ENCODE results near the gene TMEM14C. TPM values are rescaled to one million over a fixed set of nuclear protein-coding genes. Genes with fewer than 3 reads are reported as not detected.
A peak's percentile ranks its signal among the peaks of the same experiment; 100 is the strongest.

Gene TMEM14C
- total RNA-seq (2014; rRNA removed; shearing (Covaris generic)), result 121 and 127 TPM in 2 replicates
- polyA plus RNA-seq (2014; cell fraction: nucleus; rRNA removed), result 95.9 and 114 TPM in 2 replicates

- peak; percentile 89 for DNase-seq (ENCODE audit: extremely low read depth, low read depth)
Measured at GRCh38 chr6:10722820-10723566, at the start of gene TMEM14C. Gene TMEM14C, plus strand, starts transcription at chr6:10723070. Its CDS starts 1,544 bp downstream, at chr6:10724614.

GRCh38 chr6:10676403-10676802 lies 46.5 kb upstream of the TMEM14C start:
- DNase-seq (ENCODE audit: extremely low read depth, low read depth), result no peak

- no peak for DNase-seq (ENCODE audit: extremely low read depth, low read depth)
Measured at GRCh38 chr6:10678456-10678855, 44.4 kb upstream of the TMEM14C start.

GRCh38 chr6:10681795-10682194 lies 41.1 kb upstream of the TMEM14C start:
- no peak for DNase-seq (ENCODE audit: extremely low read depth, low read depth)

GRCh38 chr6:10682355-10682988 lies 40.4 kb upstream of the TMEM14C start:
- no peak for DNase-seq (ENCODE audit: extremely low read depth, low read depth)

- no peak for DNase-seq (ENCODE audit: extremely low read depth, low read depth)
Measured at GRCh38 chr6:10684618-10685017, 38.3 kb upstream of the TMEM14C start.

- DNase-seq (ENCODE audit: extremely low read depth, low read depth), result no peak
Measured at GRCh38 chr6:10685092-10685915, 37.6 kb upstream of the TMEM14C start.

GRCh38 chr6:10686901-10687300 lies 36.0 kb upstream of the TMEM14C start:
- no peak for DNase-seq (ENCODE audit: extremely low read depth, low read depth)

- DNase-seq (ENCODE audit: extremely low read depth, low read depth), result no peak
Measured at GRCh38 chr6:10687582-10687981, 35.3 kb upstream of the TMEM14C start.

- no peak for DNase-seq (ENCODE audit: extremely low read depth, low read depth)
Measured at GRCh38 chr6:10690651-10691445, 32.0 kb upstream of the TMEM14C start.

- no peak for DNase-seq (ENCODE audit: extremely low read depth, low read depth)
Measured at GRCh38 chr6:10692965-10693538, 29.8 kb upstream of the TMEM14C start.

- peak; percentile 79 for DNase-seq (ENCODE audit: extremely low read depth, low read depth)
Measured at GRCh38 chr6:10694302-10695085, 28.4 kb upstream of the TMEM14C start, which contains the start of the genes C6orf52 and PAK1IP1. Gene C6orf52, minus strand, starts transcription at chr6:10694616. Its CDS starts 7,066 bp downstream, at chr6:10687550. Gene PAK1IP1, plus strand, starts transcription at chr6:10694972. Its CDS starts 14 bp downstream, at chr6:10694986.

- no peak for DNase-seq (ENCODE audit: extremely low read depth, low read depth)
Measured at GRCh38 chr6:10695086-10695657, 27.7 kb upstream of the TMEM14C start.

GRCh38 chr6:10696655-10697054 lies 26.2 kb upstream of the TMEM14C start:
- no peak for DNase-seq (ENCODE audit: extremely low read depth, low read depth)

GRCh38 chr6:10713962-10714361 lies 8.9 kb upstream of the TMEM14C start:
- DNase-seq (ENCODE audit: extremely low read depth, low read depth), result no peak

- DNase-seq (ENCODE audit: extremely low read depth, low read depth), result no peak
Measured at GRCh38 chr6:10719296-10719963, 3.4 kb upstream of the TMEM14C start.

GRCh38 chr6:10719964-10720264 lies 3.0 kb upstream of the TMEM14C start:
- no peak for DNase-seq (ENCODE audit: extremely low read depth, low read depth)

- DNase-seq (ENCODE audit: extremely low read depth, low read depth), result no peak
Measured at GRCh38 chr6:10720265-10720959, 2.5 kb upstream of the TMEM14C start.

Data from NCI-H460 (cell line).